Right lobe of liver (tissue), 6 donors: Measurements from ENCODE around the gene STPG2. TPM values are rescaled to one million over a fixed set of nuclear protein-coding genes. Genes with fewer than 3 reads are reported as not detected.

Experiments
- ATAC-seq, 4 donors: fragments of 200-7000 bp; cut with Tn5 transposase; one replicate each; pipeline ENCODE4 v1.9.1; 2020; ENCODE audit warnings: mild to moderate bottlenecking in 4 of 4, moderate library complexity in 4 of 4
- DNase-seq, 3 donors: peaks; one replicate each; pipeline ENCODE4 v3.0.0-alpha.2; 2020
- H3K27ac ChIP-seq, 3 donors: fragments of 200-600 bp; one replicate each; pipeline ENCODE4 v1.8.0; 2022
- H3K27me3 ChIP-seq, 2 donors: fragments of 200-600 bp; one replicate each; pipeline ENCODE4 v1.8.0; 2022
- H3K36me3 ChIP-seq, 4 donors: fragments of 200-600 bp; sonication (generic) in 1 of 4; one replicate each; pipeline versions ENCODE4 v1.5.1 to v1.8.0; 2017 to 2022; ENCODE audit warnings: control low read depth in 1 of 4
- H3K4me1 ChIP-seq, 4 donors: fragments of 200-600 bp; sonication (generic) in 1 of 4; one replicate each; pipeline versions ENCODE4 v1.5.1 to v1.8.0; 2017 to 2022; ENCODE audit warnings: control low read depth in 1 of 4
- H3K4me3 ChIP-seq, 3 donors: fragments of 200-600 bp; one replicate each; pipeline ENCODE4 v1.8.0; 2022
- H3K9me3 ChIP-seq, 4 donors: fragments of 200-600 bp; sonication (generic) in 1 of 4; one replicate each; pipeline versions ENCODE4 v1.5.1 to v1.8.0; 2017 to 2022; ENCODE audit warnings: control low read depth in 1 of 4
- CTCF ChIP-seq, 4 donors: fragments of 200-600 bp in 3 of 4; fragments of 450-650 bp in 1 of 4; IDR thresholded peaks; one replicate each; pipeline versions ENCODE4 v1.5.1 to v1.8.0; 2016 to 2022; ENCODE audit warnings: antibody characterized with exemption in 4 of 4, mild to moderate bottlenecking in 2 of 4
- POLR2A ChIP-seq: fragments of 450-650 bp; IDR thresholded peaks from one replicate; pipeline ENCODE4 v1.6.1; 2017; ENCODE audit warnings: antibody characterized with exemption, mild to moderate bottlenecking
- WGBS: methylation state at CpG from one replicate; pipeline ENCODE4 v1.1.6; 2018; ENCODE audit warnings: low coverage, low lambda C conversion rate; ENCODE audit not compliant: insufficient coverage; ENCODE audit errors: missing lambda C conversion rate; 5-methylcytosine and 5-hydroxymethylcytosine counted together
- intact Hi-C, 2 donors: fragments of 100-400 bp; cut with DNase I; formaldehyde crosslinking; loops; one replicate each; pipeline versions ENCODE4 v1.11.2 to v1.14.1; 2022
- total RNA-seq, 6 experiments: library from RNA; depleted of rRNA in 2 of 6; stranded (reverse); fragments of >200 nt in 2 of 6; fragmentation: NEBNext Ultra II Directional in 3 of 6; extraction: Animal tissue kit (Norgen Biotek cat#: 25700) in 3 of 6; gene quantifications; one replicate each; pipeline versions ENCODE4 v1.1.0 to v1.2.4, GENCODE V29; 2016 to 2023
- donor health status: DM: no; HTN: yes; CAD: no.
- donor health status: DM: no; HTN: no; CAD: no.
- donor health status: DM: no; HTN: no; CAD: no.
- donor health status: DM: no; HTN: yes; CAD: no.
- donor health status: DM: no; HTN: yes; CAD: no.

STPG2 gene
- total RNA-seq, 6 experiments from 2014 or later, result 0.25 to 0.46 (median 0.40) TPM; not detected in 2

GRCh38 chr4:97587912-97588311 is 555.4 kb downstream of the STPG2 start:
- ATAC-seq (no peak), DNase-seq (no peak)
- no peak overlapping the region for H3K4me3 ChIP-seq
- H3K27me3 ChIP-seq, result no peaks in the 10 kb centered on the region
- no peaks in the 10 kb centered on the region for H3K36me3 ChIP-seq
- no peak for TF ChIP-seq CTCF (IDR thresholded peaks at IDR 0.05)
- no peak for TF ChIP-seq POLR2A
- no peak overlapping the region for H3K27ac ChIP-seq
- intact Hi-C loops, result no loop called here
- 90% methylated on average over 2 of the region's 2 CpGs for WGBS
- no peaks in the 10 kb centered on the region for H3K4me1 ChIP-seq
- no peaks in the 10 kb centered on the region for H3K9me3 ChIP-seq

- Histone ChIP-seq H3K4me1 (no peaks in the 10 kb centered on the region), H3K27me3 (no peaks in the 10 kb centered on the region), H3K4me3 (no peak overlapping the region), H3K9me3 (no peaks in the 10 kb centered on the region), H3K27ac (no peak overlapping the region), H3K36me3 (no peaks in the 10 kb centered on the region)
- TF ChIP-seq CTCF (IDR thresholded peaks at IDR 0.05) (no peak), POLR2A (no peak)
- DNase-seq, result no peak
- intact Hi-C loops, result no loop called here
- ATAC-seq, result no peak
Measured at GRCh38 chr4:97585274-97585673, 558.0 kb downstream of the STPG2 start.

- no peak for TF ChIP-seq CTCF (IDR thresholded peaks at IDR 0.05)
- TF ChIP-seq POLR2A, result no peak
- no peak for DNase-seq
- no peak for ATAC-seq
- Histone ChIP-seq H3K27me3 (no peaks in the 10 kb centered on the region), H3K27ac (no peak overlapping the region), H3K36me3 (no peaks in the 10 kb centered on the region), H3K4me3 (no peak overlapping the region), H3K9me3 (no peaks in the 10 kb centered on the region), H3K4me1 (no peaks in the 10 kb centered on the region)
- whole genome bisulfite sequencing, result 32% methylated on average over 1 of the region's 1 CpG
- intact Hi-C loops, result no loop called here
Measured at GRCh38 chr4:97582890-97583289, 560.4 kb downstream of the STPG2 start.

- no peaks in the 10 kb centered on the region for H3K36me3 ChIP-seq
- TF ChIP-seq CTCF (IDR thresholded peaks at IDR 0.05) (no peak), POLR2A (no peak)
- intact Hi-C loops, result no loop called here
- DNase-seq (no peak), ATAC-seq (no peak)
- no peak overlapping the region for H3K4me3 ChIP-seq
- no peak overlapping the region for H3K27ac ChIP-seq
- no peaks in the 10 kb centered on the region for H3K4me1 ChIP-seq
- 33% methylated on average over 2 of the region's 2 CpGs for WGBS
- H3K9me3 ChIP-seq, result no peaks in the 10 kb centered on the region
- no peaks in the 10 kb centered on the region for H3K27me3 ChIP-seq
Measured at GRCh38 chr4:97577004-97577403, 566.3 kb downstream of the STPG2 start.

GRCh38 chr4:97560009-97560408 is 583.3 kb downstream of the STPG2 start:
- 65% methylated on average over 2 of the region's 2 CpGs for WGBS
- intact Hi-C loops, result no loop called here
- Histone ChIP-seq H3K36me3 (no peaks in the 10 kb centered on the region), H3K27me3 (no peaks in the 10 kb centered on the region), H3K4me3 (no peak overlapping the region), H3K9me3 (no peaks in the 10 kb centered on the region), H3K27ac (no peak overlapping the region), H3K4me1 (no peaks in the 10 kb centered on the region)
- no peak for ATAC-seq
- no peak for DNase-seq
- TF ChIP-seq CTCF (IDR thresholded peaks at IDR 0.05) (no peak), POLR2A (no peak)
